ENCODE results near the gene CREG2.

Gene CREG2

GRCh38 chr2:101400048-101400447 is 12.7 kb upstream of the CREG2 start:
- POLR2A ChIA-PET, result no interaction called here
- TF ChIP-seq LEF1 (IDR thresholded peaks at IDR 0.05; ENCODE audit: borderline replicate concordance) (no peak), TARDBP (IDR thresholded peaks at IDR 0.05) (no peak), SUZ12 (IDR thresholded peaks at IDR 0.05) (no peak), FOXA1 (IDR thresholded peaks at IDR 0.05) (no peak), ZNF384 (IDR thresholded peaks at IDR 0.05) (no peak), SP1 (IDR thresholded peaks at IDR 0.05) (no peak), L3MBTL2 (conservative IDR thresholded peaks at IDR 0.05) (no peak), CTBP1 (IDR thresholded peaks at IDR 0.05; ENCODE audit: borderline replicate concordance) (no peak), BHLHE40 (IDR thresholded peaks at IDR 0.05; ENCODE audit: borderline replicate concordance) (no peak), NFRKB (IDR thresholded peaks at IDR 0.05) (no peak), FOXK2 (IDR thresholded peaks at IDR 0.05) (no peak), FOXM1 (IDR thresholded peaks at IDR 0.05; ENCODE audit: borderline replicate concordance) (no peak), ARNT (IDR thresholded peaks at IDR 0.05) (no peak), HDGF (IDR thresholded peaks at IDR 0.05; ENCODE audit: borderline replicate concordance) (no peak), PKNOX1 (IDR thresholded peaks at IDR 0.05) (no peak), ELF4 (IDR thresholded peaks at IDR 0.05) (no peak)
- CTCF ChIA-PET, result interaction anchor here (1.4 to 1.8 kb wide), 2 partner anchors 13 to 58 kb away, joined by 4 to 7 read pairs; no protein-coding TSS in a partner anchor
- DNase-seq (ENCODE audit: extremely low spot score), result no peak

- TF ChIP-seq SP1 (IDR thresholded peaks at IDR 0.05) (no peak), BHLHE40 (IDR thresholded peaks at IDR 0.05; ENCODE audit: borderline replicate concordance) (no peak), ELF4 (IDR thresholded peaks at IDR 0.05) (no peak), FOXA1 (IDR thresholded peaks at IDR 0.05) (no peak), ZNF384 (IDR thresholded peaks at IDR 0.05) (no peak), CTBP1 (IDR thresholded peaks at IDR 0.05; ENCODE audit: borderline replicate concordance) (no peak), NFRKB (IDR thresholded peaks at IDR 0.05) (no peak), TARDBP (IDR thresholded peaks at IDR 0.05) (no peak)
- DNase-seq (ENCODE audit: extremely low spot score), result no peak
- ChIA-PET POLR2A (interaction anchor here (1.5 kb wide), 1 partner anchor 91 kb away, joined by 4 read pairs; the partner anchor contains the start of gene RNF149), CTCF (interaction anchor here (1.8 kb wide), 1 partner anchor 57 kb away, joined by 7 read pairs; no protein-coding TSS in a partner anchor)
Observed at GRCh38 chr2:101399021-101399799, 11.9 kb upstream of the CREG2 start.

GRCh38 chr2:101398116-101398821 is 11.0 kb upstream of the CREG2 start:
- CTCF ChIA-PET, result interaction anchor here (0.7 to 1.4 kb wide), 3 partner anchors 9 to 425 kb away, joined by 3 to 5 read pairs (median 3); partner anchors contain the start of gene CREG2
- POLR2A ChIA-PET, result interaction anchor here (1.5 kb wide), 1 partner anchor 90 kb away, joined by 4 read pairs; the partner anchor contains the start of gene RNF149
- TF ChIP-seq FOXA1 (IDR thresholded peaks at IDR 0.05) (no peak), HDGF (IDR thresholded peaks at IDR 0.05; ENCODE audit: borderline replicate concordance) (no peak), ELF4 (IDR thresholded peaks at IDR 0.05) (no peak), SUZ12 (IDR thresholded peaks at IDR 0.05) (no peak), NFRKB (IDR thresholded peaks at IDR 0.05) (no peak), ARNT (IDR thresholded peaks at IDR 0.05) (no peak), CTBP1 (IDR thresholded peaks at IDR 0.05; ENCODE audit: borderline replicate concordance) (no peak), LEF1 (IDR thresholded peaks at IDR 0.05; ENCODE audit: borderline replicate concordance) (no peak), FOXM1 (IDR thresholded peaks at IDR 0.05; ENCODE audit: borderline replicate concordance) (no peak), ZNF384 (IDR thresholded peaks at IDR 0.05) (no peak), FOXK2 (IDR thresholded peaks at IDR 0.05) (no peak), BHLHE40 (IDR thresholded peaks at IDR 0.05; ENCODE audit: borderline replicate concordance) (no peak), PKNOX1 (IDR thresholded peaks at IDR 0.05) (no peak), L3MBTL2 (conservative IDR thresholded peaks at IDR 0.05) (no peak)
- no peak for DNase-seq (ENCODE audit: extremely low spot score)

- DNase-seq (ENCODE audit: extremely low spot score), result no peak
- TF ChIP-seq ARNT (IDR thresholded peaks at IDR 0.05) (no peak), SUZ12 (IDR thresholded peaks at IDR 0.05) (no peak), ELF4 (IDR thresholded peaks at IDR 0.05) (no peak), FOXA1 (IDR thresholded peaks at IDR 0.05) (no peak), NFRKB (IDR thresholded peaks at IDR 0.05) (no peak), ZNF384 (IDR thresholded peaks at IDR 0.05) (no peak), SP1 (IDR thresholded peaks at IDR 0.05) (no peak), FOXM1 (IDR thresholded peaks at IDR 0.05; ENCODE audit: borderline replicate concordance) (no peak), TARDBP (IDR thresholded peaks at IDR 0.05) (no peak), L3MBTL2 (conservative IDR thresholded peaks at IDR 0.05) (no peak), HDGF (IDR thresholded peaks at IDR 0.05; ENCODE audit: borderline replicate concordance) (no peak), PKNOX1 (IDR thresholded peaks at IDR 0.05) (no peak), BHLHE40 (IDR thresholded peaks at IDR 0.05; ENCODE audit: borderline replicate concordance) (no peak), FOXK2 (IDR thresholded peaks at IDR 0.05) (no peak), CTBP1 (IDR thresholded peaks at IDR 0.05; ENCODE audit: borderline replicate concordance) (no peak), LEF1 (IDR thresholded peaks at IDR 0.05; ENCODE audit: borderline replicate concordance) (no peak)
- CTCF ChIA-PET, result interaction anchor here (0.9 kb wide), 1 partner anchor 9 kb away, joined by 4 read pairs; the partner anchor contains the start of gene CREG2
- POLR2A ChIA-PET, result no interaction called here
Observed at GRCh38 chr2:101396316-101396717, 9.0 kb upstream of the CREG2 start.
